Measurements from ENCODE around the gene RAD51B. TPM values are rescaled to one million over a fixed set of nuclear protein-coding genes. Genes with fewer than 3 reads are reported as not detected.

The RAD51B gene
- total and polyA plus RNA-seq, 2 of the 13 experiments (the other 11 are each of a cell fraction or from before 2014, with no cell fraction given): 7.0 to 9.5 TPM

GRCh38 chr14:68199554-68200151 is 380.1 kb downstream of the RAD51B start:
- TF ChIP-seq SALL2 (CRISPR knock-in tag; IDR thresholded peaks at IDR 0.05) (no peak), NFE2L2 (IDR thresholded peaks at IDR 0.05; ENCODE audit: low read length) (no peak), LCORL (IDR thresholded peaks at IDR 0.05) (no peak), LCORL (CRISPR knock-in tag; IDR thresholded peaks at IDR 0.05) (no peak), CREB1 (IDR thresholded peaks at IDR 0.05) (no peak), CREB1 (CRISPR knock-in tag; IDR thresholded peaks at IDR 0.05) (no peak), RXRB (CRISPR knock-in tag; IDR thresholded peaks at IDR 0.05; ENCODE audit: borderline replicate concordance) (no peak), EHMT2 (IDR thresholded peaks at IDR 0.05; ENCODE audit: borderline replicate concordance, low read depth, low read length) (no peak), NONO (IDR thresholded peaks at IDR 0.05) (no peak), NONO (CRISPR knock-in tag; conservative IDR thresholded peaks at IDR 0.05) (no peak), ZNF574 (CRISPR knock-in tag; IDR thresholded peaks at IDR 0.05) (no peak), TIGD3 (CRISPR knock-in tag; IDR thresholded peaks at IDR 0.05; ENCODE audit: borderline replicate concordance) (no peak), ZNF564 (CRISPR knock-in tag; IDR thresholded peaks at IDR 0.05) (no peak), ZSCAN31 (CRISPR knock-in tag; IDR thresholded peaks at IDR 0.05; ENCODE audit: low read depth) (no peak), BCL6 (CRISPR knock-in tag; IDR thresholded peaks at IDR 0.05) (no peak), HOXD1 (CRISPR knock-in tag; IDR thresholded peaks at IDR 0.05) (no peak), FOXM1 (CRISPR knock-in tag; IDR thresholded peaks at IDR 0.05) (no peak)
- H3K79me2 ChIP-seq (ENCODE audit: insufficient read depth, low read length): no peaks in the 10 kb centered on the region
- no peaks in the 10 kb centered on the region for H3K9me3 ChIP-seq (ENCODE audit: low read length)
- no peak overlapping the region for H3K4me3 ChIP-seq (replicated peaks in 1 of 3; ENCODE audit: insufficient read depth in 1 of 3, low read depth in 2 of 3, low read length in 3 of 3)
- no peaks in the 10 kb centered on the region for H4K20me1 ChIP-seq (ENCODE audit: insufficient read depth, low read length)
- no peak overlapping the region for H3K4me2 ChIP-seq (ENCODE audit: low read depth, low read length)
- ATAC-seq (no peak), DNase-seq (ENCODE audit: low spot score) (no peak), FAIRE-seq (no peak)
- 91% methylated on average over 8 of the region's 8 CpGs for WGBS (ENCODE audit: low lambda C conversion rate)
- H3K36me3 ChIP-seq (replicated peaks in 1 of 2; ENCODE audit: control insufficient read depth in 1 of 2, insufficient read depth in 2 of 2, low read length in 2 of 2): no peaks in the 10 kb centered on the region
- no peak overlapping the region for H3K9ac ChIP-seq (ENCODE audit: insufficient read depth, low read depth, low read length)
- ChIA-PET POLR2A (no interaction called here), CTCF (ENCODE audit: low intra/inter-chr PET ratio, low total read pairs) (no interaction called here)
- H3K27ac ChIP-seq (ENCODE audit: extremely low read length, insufficient read depth, low read length): no peak overlapping the region
- intact Hi-C loops (cut with micrococcal nuclease; ENCODE audit: unreplicated experiment): no loop called here
- peaks cover 24% of the 10 kb centered on the region for H3K4me1 ChIP-seq (ENCODE audit: insufficient read depth, low read length)
- no peak overlapping the region for H2AFZ ChIP-seq (ENCODE audit: low read length)
- in situ Hi-C loops (cut with HindIII; ENCODE audit: extremely low pct_ligation_motif_present, low pct_unique_long_range_greater_than_20kb): no loop called here
- no TSS peak for BruUV-seq (replicated peaks)
- no peaks in the 10 kb centered on the region for H3K27me3 ChIP-seq (ENCODE audit: control insufficient read depth in 1 of 2, insufficient read depth in 2 of 2, low read length in 2 of 2)

Data from HepG2 (cell line).